Measurements from ENCODE around the gene RNF187. TPM values are rescaled to one million over a fixed set of nuclear protein-coding genes. Genes with fewer than 3 reads are reported as not detected.

The RNF187 gene
- total RNA-seq, 1 donor from 2014 or later: 129 TPM

GRCh38 chr1:228463559-228464455, 23.4 kb upstream of the RNF187 start:
- H3K9ac ChIP-seq (ENCODE audit: low read length): no peak overlapping the region
- no peak overlapping the region for H3K27ac ChIP-seq (ENCODE audit: low read depth, low read length)
- H4K20me1 ChIP-seq (ENCODE audit: insufficient read depth, low read length): no peaks in the 10 kb centered on the region
- Mint-ChIP-seq H3K36me3 (ENCODE audit: low read depth, unreplicated experiment) (no peaks in the 10 kb centered on the region), H3K4me3 (ENCODE audit: unreplicated experiment) (peak overlapping the region; percentile 66), H3K27me3 (ENCODE audit: low read depth, unreplicated experiment) (peaks cover 81% of the 10 kb centered on the region), H3K9me3 (ENCODE audit: unreplicated experiment) (peaks cover 7% of the 10 kb centered on the region), H3K27ac (ENCODE audit: unreplicated experiment) (no peak overlapping the region), H3K4me1 (ENCODE audit: low read depth, unreplicated experiment) (no peaks in the 10 kb centered on the region)
- H3K9me3 ChIP-seq (ENCODE audit: insufficient read depth, low read depth, low read length): no peaks in the 10 kb centered on the region
- H3K36me3 ChIP-seq (ENCODE audit: insufficient read depth, low read length): no peaks in the 10 kb centered on the region
- H3K4me3 ChIP-seq (ENCODE audit: insufficient read depth, low read depth, low read length): peak overlapping the region; percentile 51
- FAIRE-seq (no peak), DNase-seq (ENCODE audit: low read depth) (no peak)
- H2AFZ ChIP-seq (ENCODE audit: low read depth, low read length): peak overlapping the region; percentile 59
- H3K4me2 ChIP-seq (ENCODE audit: low read length): peak overlapping the region; percentile 82
- H3K4me1 ChIP-seq (ENCODE audit: insufficient read depth, low read length): no peaks in the 10 kb centered on the region
- H3K27me3 ChIP-seq (ENCODE audit: insufficient read depth, low read length): peaks cover 52% of the 10 kb centered on the region
- TF ChIP-seq EZH2 (IDR thresholded peaks at IDR 0.05; ENCODE audit: insufficient read depth, low read length): no peak
- TF ChIP-seq CTCF (IDR thresholded peaks at IDR 0.05; ENCODE audit: insufficient read depth, low read depth, low read length): no peak
- H3K79me2 ChIP-seq (ENCODE audit: insufficient read depth, low read length): no peaks in the 10 kb centered on the region

GRCh38 chr1:228464487-228464983, 22.6 kb upstream of the RNF187 start:
- no peak overlapping the region for H3K27ac Mint-ChIP-seq (ENCODE audit: unreplicated experiment)
- no peaks in the 10 kb centered on the region for H3K4me1 ChIP-seq (ENCODE audit: insufficient read depth, low read length)
- TF ChIP-seq CTCF (IDR thresholded peaks at IDR 0.05; ENCODE audit: insufficient read depth, low read depth, low read length) (no peak), EZH2 (IDR thresholded peaks at IDR 0.05; ENCODE audit: insufficient read depth, low read length) (no peak)
- H4K20me1 ChIP-seq (ENCODE audit: insufficient read depth, low read length): no peaks in the 10 kb centered on the region
- no peaks in the 10 kb centered on the region for H3K36me3 ChIP-seq (ENCODE audit: insufficient read depth, low read length)
- DNase-seq (ENCODE audit: low read depth) (peak; percentile 69), FAIRE-seq (no peak)
- no peaks in the 10 kb centered on the region for H3K4me1 Mint-ChIP-seq (ENCODE audit: low read depth, unreplicated experiment)
- peak overlapping the region; percentile 51 for H3K4me3 ChIP-seq (ENCODE audit: insufficient read depth, low read depth, low read length)
- no peaks in the 10 kb centered on the region for H3K36me3 Mint-ChIP-seq (ENCODE audit: low read depth, unreplicated experiment)
- H3K27ac ChIP-seq (ENCODE audit: low read depth, low read length): no peak overlapping the region
- H3K9me3 ChIP-seq (ENCODE audit: insufficient read depth, low read depth, low read length): no peaks in the 10 kb centered on the region
- H3K9ac ChIP-seq (ENCODE audit: low read length): no peak overlapping the region
- peak overlapping the region; percentile 77 for H3K4me3 Mint-ChIP-seq (ENCODE audit: unreplicated experiment)
- H3K9me3 Mint-ChIP-seq (ENCODE audit: unreplicated experiment): peaks cover 7% of the 10 kb centered on the region
- H3K79me2 ChIP-seq (ENCODE audit: insufficient read depth, low read length): no peaks in the 10 kb centered on the region
- peaks cover 84% of the 10 kb centered on the region for H3K27me3 Mint-ChIP-seq (ENCODE audit: low read depth, unreplicated experiment)
- peak overlapping the region; percentile 82 for H3K4me2 ChIP-seq (ENCODE audit: low read length)
- peak overlapping the region; percentile 59 for H2AFZ ChIP-seq (ENCODE audit: low read depth, low read length)
- peaks cover 59% of the 10 kb centered on the region for H3K27me3 ChIP-seq (ENCODE audit: insufficient read depth, low read length)

All from astrocyte (in vitro differentiated cells and primary cell).